Lung microvascular endothelial cell (primary cell): Measurements from ENCODE around the gene DSTYK. TPM values are rescaled to one million over a fixed set of nuclear protein-coding genes. Genes with fewer than 3 reads are reported as not detected.
"Not testable (repeated sequence)": the region's sequence is repeated elsewhere in the genome, so short reads cannot be mapped to it uniquely, and the experiment has no call there.

Source experiments
- DNase-seq, 2 donors: peaks; one replicate each; pipeline versions ENCODE4 v3.0.0 to v3.0.0-alpha.2; 2010; ENCODE audit warnings: low read depth in 2 of 2
- total RNA-seq: library from RNA; depleted of rRNA; stranded (reverse); fragments of >200 nt; gene quantifications from 2 replicates; pipeline ENCODE4 v1.2.1, GENCODE V29; 2014

DSTYK gene
- total RNA-seq, 1 donor from 2014 or later: 10.9 TPM

DNA sequence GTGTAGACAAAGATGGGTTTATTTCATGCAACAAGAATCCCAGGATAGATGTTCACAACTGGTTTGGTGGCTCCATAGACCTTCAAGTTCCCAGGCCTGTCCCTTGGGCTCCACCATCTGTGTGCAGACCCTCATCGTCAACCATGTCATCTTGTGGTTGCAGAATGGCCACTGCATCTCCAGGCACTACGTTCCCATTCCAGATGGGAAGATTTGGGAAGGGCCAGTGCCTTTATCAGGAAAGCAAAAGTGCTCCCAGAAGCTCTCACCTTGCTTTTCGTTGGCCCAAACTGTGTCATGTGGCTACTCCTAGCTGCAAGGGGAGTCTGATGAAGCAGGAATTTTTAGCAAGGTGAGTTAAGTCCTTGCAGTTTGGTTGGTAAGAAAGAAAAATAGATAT lies 29.1 kb upstream of the DSTYK start:
- no peak for DNase-seq

GRCh38 chr1:205240118-205240517 lies 28.6 kb upstream of the DSTYK start:
- DNase-seq: no peak

GRCh38 chr1:205239078-205239477 lies 27.6 kb upstream of the DSTYK start:
- no peak for DNase-seq

DNA sequence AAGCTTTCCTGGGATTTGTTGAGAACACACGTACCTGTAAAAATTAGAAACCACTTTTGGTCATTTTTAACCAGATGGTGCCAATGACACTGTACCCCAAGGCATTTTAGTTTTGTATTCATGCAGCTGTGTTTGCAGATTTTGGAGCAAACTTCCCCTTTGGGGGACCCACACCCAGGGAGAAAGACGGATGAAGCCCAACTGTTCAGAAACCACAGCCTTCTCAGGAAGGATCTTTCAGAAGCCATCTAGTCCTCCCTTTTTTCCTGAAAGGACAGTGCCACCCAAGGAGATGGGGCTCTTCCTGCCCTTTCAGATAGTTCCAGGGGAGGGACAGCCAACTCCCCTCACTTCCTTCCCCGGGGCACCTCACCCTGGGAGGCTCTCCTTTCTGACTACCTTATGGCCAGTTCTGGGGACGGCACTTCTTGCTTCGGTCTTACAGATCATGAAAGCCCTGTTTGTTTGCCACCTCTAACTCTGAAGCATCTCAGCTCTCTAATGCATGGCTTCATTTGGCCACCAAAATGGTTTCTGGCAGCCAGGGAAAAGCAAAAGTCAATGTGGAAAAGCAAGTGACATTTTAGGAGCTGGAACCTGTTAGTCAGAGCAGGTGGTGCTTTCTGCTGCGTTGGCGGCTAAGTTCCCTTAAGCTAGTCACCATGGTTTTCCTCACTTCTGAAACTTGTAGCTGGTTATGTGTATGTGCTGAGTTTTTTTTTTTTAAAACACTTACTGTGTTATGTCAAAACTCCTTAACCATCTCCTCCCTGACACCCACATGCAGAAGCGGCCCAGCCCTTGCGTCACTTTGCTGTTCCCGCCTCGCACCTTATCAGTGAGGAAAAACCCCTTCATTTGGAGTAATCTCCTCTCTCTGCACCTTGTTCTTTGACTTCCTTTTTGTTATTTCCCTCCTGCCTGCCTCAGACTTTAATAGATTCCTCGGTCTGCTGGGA lies 26.3 kb upstream of the DSTYK start:
- DNase-seq: no peak

DNA sequence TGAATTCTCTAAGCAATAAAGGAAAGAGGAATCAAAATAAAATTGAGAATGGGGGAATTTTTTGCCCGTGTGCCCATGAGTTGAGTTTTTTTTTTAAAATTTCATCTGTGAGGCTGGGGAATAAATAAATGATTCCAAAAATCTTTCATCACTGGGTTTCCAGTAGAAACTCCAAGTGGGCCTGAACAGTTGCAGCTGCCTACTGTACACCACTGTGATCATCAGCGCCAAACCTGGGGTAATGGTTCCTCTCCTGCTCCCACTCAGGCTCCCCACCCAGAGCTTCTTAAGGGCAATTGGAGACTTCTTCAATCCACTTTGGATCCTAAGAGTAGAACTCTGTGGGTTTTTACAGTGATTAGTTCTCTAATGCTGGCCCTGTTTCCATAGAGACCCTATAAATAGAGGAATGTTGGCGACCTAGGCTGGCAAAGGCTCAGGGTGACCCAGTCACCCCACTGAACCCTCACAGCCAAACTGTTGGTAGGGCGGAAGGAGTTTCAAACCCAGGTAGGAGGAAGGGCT lies 25.5 kb upstream of the DSTYK start:
- no peak for DNase-seq

DNA sequence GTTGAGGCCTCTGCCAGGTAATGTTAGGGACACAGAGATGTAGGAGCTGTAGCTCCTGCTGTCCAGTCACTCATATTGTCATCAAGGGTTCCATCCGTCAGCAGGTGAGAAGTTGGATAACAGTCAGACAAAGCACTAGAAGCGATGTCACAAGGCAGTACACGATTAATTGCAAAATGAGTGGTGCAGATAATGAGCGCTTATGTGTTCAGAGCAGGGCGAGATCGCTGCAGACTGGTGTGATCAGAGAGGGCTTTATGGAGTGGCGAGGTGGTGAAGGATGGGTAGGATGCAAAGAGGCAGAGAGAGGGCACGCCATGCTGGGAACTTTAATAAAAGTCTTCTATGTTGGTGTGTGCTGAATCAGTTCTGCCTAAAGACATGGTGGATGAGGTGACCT lies 25.0 kb upstream of the DSTYK start:
- DNase-seq: no peak

- no peak for DNase-seq
Observed at GRCh38 chr1:205235951-205236350, 24.4 kb upstream of the DSTYK start.

- not testable (repeated sequence) for DNase-seq
Observed at GRCh38 chr1:205233986-205234385, 22.5 kb upstream of the DSTYK start.

DNA sequence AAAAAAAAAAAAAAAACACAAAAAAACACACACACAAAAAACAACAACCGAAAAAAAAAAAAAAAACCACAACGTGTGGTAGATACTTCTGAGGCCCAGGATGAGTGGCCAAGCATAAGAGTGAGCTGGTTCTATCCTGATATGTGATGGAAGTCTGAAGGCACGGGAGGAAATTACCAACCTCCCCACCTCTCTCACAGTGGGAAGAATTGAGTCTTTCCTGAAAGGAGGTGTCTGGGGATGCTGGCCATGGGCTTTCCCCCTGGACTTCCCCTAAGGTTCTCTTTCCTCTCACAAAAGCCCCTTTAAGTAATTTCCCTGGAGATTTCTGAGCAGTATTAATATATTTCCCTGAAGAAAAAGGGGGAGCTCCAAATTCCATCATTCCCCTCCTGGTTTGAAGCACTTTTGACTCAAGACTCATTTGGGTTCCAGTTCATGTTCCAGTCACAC lies 21.5 kb upstream of the DSTYK start:
- DNase-seq: no peak

DNA sequence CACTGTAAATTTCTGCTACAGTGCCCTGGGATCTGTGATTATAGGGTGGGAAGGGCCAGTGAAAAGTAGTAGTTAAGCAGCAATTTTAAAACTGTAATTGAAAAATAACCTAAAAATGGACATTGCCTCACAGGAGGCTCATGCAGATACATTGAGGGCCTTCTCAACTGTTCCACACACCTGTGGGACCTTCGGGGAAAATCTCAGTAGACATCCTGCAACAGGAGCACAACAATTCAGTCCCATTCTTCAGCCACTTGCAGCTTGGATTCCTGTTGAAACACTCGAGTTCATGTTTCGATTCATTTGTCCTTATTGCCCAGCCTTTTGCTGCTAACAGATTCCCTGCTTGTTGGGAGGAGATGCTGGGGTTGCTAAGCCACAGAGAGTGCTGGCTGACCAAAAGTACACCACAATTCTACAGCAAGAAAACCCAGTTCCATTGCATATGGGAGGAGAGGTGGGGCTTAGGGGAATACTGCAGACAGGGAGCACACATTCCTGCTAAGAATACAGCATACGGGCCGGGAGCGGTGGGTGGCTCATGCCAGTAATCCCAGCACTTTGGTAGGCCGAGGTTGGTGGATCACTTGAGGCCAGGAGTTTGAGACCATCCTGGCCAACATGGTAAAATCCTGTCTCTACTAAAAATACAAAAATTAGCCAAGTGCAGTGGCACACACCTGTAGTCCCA lies 20.8 kb upstream of the DSTYK start:
- no peak for DNase-seq

GRCh38 chr1:205230982-205231381 lies 19.5 kb upstream of the DSTYK start:
- no peak for DNase-seq

- no peak for DNase-seq
Observed at GRCh38 chr1:205229916-205230700, 18.6 kb upstream of the DSTYK start.

GRCh38 chr1:205229399-205229871 lies 17.9 kb upstream of the DSTYK start:
- DNase-seq: peak; percentile 33 to 36

GRCh38 chr1:205228093-205228521 lies 16.6 kb upstream of the DSTYK start:
- DNase-seq: no peak

DNA sequence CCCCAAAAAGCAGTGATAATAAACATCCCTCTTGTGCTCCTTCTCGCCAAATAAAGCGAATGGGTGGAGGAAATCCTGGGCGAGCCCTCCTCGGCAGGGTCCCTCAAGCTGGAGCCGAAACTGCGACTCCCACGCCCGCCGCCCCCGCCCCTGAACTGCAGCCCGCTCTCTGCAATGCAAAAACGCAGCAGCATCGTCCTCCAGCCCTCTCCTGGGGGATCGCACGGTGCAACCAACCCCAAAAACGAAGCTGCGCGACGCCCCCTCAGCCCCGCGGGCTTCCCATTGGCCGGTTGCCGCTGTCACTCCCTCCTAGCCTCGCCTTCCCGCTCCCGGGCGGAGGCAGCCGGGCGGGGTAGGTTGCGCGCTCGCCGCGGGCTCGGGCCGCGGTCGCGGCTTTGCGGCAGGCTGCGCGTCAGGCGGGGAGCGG lies 16.1 kb upstream of the DSTYK start, which contains the start of gene TMCC2:
Gene TMCC2 (plus strand): TSS at position 363 of the 430 bp plus-strand sequence. CDS start 619 bp downstream, outside the sequence.
- DNase-seq: peak; percentile 84 to 85

DNA sequence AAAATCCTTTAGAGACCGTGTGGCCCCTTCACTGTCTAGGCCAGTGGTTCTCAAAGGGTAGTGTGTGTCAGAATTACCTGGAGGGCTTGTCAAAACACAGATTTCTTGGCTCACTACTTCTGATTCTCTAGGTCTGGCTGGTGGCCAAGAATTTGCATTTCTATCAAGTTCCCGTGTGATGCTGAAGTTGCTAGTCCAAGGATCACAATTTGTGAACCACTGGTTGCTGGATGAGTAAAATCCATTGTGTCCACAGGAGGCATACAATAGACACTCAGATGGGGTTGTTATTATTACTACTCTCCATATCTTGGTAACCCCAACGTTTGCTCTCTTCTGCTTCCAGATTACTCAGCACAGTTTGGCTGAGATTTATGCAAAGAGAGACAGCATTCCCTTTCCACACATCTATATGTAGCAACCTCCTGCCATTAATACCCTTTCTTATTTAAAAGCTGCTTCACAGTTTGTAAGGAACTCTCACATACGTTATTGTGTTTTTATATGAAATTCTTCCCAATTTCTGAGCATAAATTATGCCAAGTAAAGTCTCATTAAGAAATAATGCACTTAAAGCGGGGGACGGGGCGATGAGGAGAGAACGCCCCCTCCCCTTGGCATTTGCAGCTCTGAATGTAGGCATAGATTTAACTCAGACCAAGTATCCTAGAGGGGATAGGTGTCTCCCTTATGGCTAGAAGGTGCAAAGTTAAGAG lies 15.5 kb upstream of the DSTYK start:
- peak in 1 of 2 donors; percentile 19 for DNase-seq

DNA sequence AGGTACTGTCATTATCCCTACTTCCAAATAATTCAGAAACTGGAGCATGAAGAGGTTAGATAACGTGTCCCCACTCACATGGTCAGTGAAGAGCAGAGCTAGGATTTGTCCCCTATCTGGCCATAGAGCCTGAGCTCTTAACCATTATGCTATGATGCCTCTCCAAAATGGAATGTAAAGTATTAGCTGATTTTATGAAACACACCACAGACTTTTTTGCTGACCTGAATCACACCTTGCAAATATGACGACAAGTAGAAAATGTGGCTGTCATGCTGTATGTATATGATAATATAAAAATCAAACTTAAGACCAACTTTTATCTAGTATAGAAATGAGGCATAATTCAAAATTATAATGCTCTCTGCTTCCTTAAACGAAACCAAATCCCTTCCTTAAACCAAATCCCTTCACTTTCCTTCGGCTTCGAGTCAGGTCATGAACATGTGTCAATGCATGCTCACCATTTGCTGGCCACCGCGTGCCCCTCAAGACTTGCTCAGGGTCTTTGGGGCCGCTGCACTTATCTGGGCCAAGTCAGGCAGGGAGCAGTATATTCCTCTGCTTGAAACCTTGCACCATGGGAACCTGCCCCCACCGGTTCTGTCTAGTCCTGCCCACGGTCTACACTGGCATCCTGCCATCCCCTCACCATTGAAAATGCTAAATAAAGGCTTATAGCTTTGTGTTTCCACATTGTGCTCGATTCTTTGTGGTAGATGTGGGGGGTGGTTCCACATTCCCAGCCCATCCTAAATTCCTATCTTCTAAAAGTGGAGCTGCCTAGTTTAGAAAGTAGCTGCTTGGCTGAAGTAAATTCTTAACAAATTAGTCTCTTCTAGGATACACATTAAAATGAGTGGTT lies 14.6 kb upstream of the DSTYK start:
- DNase-seq: no peak

GRCh38 chr1:205224736-205225135 lies 13.2 kb upstream of the DSTYK start:
- DNase-seq: no peak

DNA sequence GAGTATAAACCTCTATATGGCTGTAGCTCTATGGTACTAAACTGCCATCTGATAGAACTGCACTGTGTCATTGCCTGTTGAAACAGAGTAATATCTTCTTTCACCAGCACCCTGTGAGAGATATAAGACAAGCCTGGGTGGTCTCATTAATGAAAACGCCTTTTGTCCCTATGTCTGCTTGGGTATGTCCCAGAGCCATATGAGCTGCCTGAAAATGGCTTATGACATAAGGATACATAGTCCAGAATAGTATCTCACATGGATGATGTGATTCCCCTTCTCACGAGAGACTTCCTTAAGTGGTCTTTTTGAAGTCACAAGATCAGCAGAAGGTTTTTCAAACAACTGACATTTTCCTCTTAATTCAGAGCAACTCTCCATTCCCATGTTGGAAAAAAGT lies 8.9 kb upstream of the DSTYK start:
- DNase-seq: no peak

DNA sequence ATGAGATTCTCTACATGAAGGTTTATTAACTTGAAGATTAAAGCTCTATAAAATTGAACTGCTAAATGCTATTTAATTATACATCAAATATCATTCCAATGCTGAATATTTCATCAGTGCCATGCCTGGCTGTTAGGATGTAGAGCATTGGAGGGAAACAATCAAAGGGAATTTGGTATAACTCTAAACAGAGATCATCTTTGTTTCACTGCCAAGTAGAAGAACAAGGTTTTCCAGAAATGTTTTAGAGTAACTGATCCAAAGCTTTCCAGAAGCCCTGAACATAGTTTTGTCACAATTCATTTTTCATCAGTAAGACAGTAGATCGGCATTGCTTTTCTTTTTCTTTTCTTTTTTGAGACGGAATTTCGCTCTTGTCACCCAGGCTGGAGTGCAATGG lies 5.9 kb upstream of the DSTYK start:
- no peak for DNase-seq
